ENCODE measurements around the gene NOL4.

DNA sequence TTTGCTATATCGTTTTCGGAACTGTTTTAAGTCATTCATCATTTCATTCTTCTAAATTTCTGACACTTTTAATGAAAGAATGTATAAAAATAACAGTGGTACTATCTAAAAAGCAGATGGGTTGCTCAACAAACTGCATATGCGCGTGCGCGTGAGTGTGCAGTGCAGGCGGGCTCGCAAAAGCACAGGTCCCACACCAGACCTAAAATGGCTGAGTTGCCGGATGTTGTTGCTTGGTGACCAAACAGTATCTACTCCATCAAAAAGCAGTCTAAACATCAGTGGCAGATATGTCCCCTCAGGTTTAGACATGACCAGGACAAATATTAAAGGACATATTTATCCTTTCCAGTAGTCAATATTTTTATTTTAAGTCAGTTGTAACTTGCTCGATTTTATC is 5.1 kb downstream of the NOL4 start:
- TF ChIP-seq, protein P1, sequence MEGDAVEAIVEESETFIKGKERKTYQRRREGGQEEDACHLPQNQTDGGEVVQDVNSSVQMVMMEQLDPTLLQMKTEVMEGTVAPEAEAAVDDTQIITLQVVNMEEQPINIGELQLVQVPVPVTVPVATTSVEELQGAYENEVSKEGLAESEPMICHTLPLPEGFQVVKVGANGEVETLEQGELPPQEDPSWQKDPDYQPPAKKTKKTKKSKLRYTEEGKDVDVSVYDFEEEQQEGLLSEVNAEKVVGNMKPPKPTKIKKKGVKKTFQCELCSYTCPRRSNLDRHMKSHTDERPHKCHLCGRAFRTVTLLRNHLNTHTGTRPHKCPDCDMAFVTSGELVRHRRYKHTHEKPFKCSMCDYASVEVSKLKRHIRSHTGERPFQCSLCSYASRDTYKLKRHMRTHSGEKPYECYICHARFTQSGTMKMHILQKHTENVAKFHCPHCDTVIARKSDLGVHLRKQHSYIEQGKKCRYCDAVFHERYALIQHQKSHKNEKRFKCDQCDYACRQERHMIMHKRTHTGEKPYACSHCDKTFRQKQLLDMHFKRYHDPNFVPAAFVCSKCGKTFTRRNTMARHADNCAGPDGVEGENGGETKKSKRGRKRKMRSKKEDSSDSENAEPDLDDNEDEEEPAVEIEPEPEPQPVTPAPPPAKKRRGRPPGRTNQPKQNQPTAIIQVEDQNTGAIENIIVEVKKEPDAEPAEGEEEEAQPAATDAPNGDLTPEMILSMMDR (IDR thresholded peaks at IDR 0.05; ENCODE audit: insufficient read depth, low read length, poor library complexity, severe bottlenecking) = no peak
- TF ChIP-seq EZH2phosphoT487 (conservative IDR thresholded peaks at IDR 0.05; ENCODE audit: low read length) = no peak
